Right ventricle myocardium inferior (tissue), 1 donor: ENCODE results near the gene SNTN. TPM values are rescaled to one million over a fixed set of nuclear protein-coding genes. Genes with fewer than 3 reads are reported as not detected.

Experiments
- ATAC-seq: fragments of 200-7000 bp; cut with Tn5 transposase; one replicate; pipeline ENCODE4 v1.9.1; 2020; ENCODE audit warnings: mild to moderate bottlenecking, moderate library complexity
- DNase-seq: peaks from one replicate; pipeline ENCODE4 v3.0.0; 2021; ENCODE audit errors: missing footprints
- intact Hi-C: fragments of 100-400 bp; cut with DNase I; formaldehyde crosslinking; loops from one replicate; pipeline ENCODE4 v1.11.0; 2022
- total RNA-seq: library from RNA; stranded (reverse); fragmentation: NEBNext Ultra II Directional; extraction: Animal tissue kit (Norgen Biotek cat#: 25700); gene quantifications from one replicate; pipeline ENCODE4 v1.2.1, GENCODE V29; 2021
- donor health status: DM: no; HTN: yes; CAD: no; lungs with severe emphysema.

Gene SNTN
- total RNA-seq, 1 donor from 2014 or later: not detected

GRCh38 chr3:63662011-63662410 lies 9.5 kb downstream of the SNTN start:
- no peak for DNase-seq
- ATAC-seq: no peak
- intact Hi-C loops: no loop called here

- ATAC-seq: no peak
- intact Hi-C loops: no loop called here
- no peak for DNase-seq
These were observed 10.0 kb downstream of the SNTN start for GRCh38 chr3:63662500-63662899.

GRCh38 chr3:63670544-63670943 lies 18.1 kb downstream of the SNTN start:
- intact Hi-C loops: no loop called here
- DNase-seq (no peak), ATAC-seq (no peak)

- no peak for ATAC-seq
- intact Hi-C loops: no loop called here
- no peak for DNase-seq
These were observed 20.6 kb downstream of the SNTN start for GRCh38 chr3:63673111-63673510.

- DNase-seq (no peak), ATAC-seq (no peak)
- intact Hi-C loops: no loop called here
These were observed 22.1 kb downstream of the SNTN start for GRCh38 chr3:63674586-63674985.

- ATAC-seq (no peak), DNase-seq (no peak)
- intact Hi-C loops: no loop called here
These were observed 26.7 kb downstream of the SNTN start for GRCh38 chr3:63679186-63679585.

GRCh38 chr3:63684081-63684480 lies 31.6 kb downstream of the SNTN start:
- DNase-seq (no peak), ATAC-seq (no peak)
- intact Hi-C loops: no loop called here

- intact Hi-C loops: no loop called here
- DNase-seq (no peak), ATAC-seq (no peak)
These were observed 32.9 kb downstream of the SNTN start for GRCh38 chr3:63685340-63685739.

- ATAC-seq: no peak
- intact Hi-C loops: no loop called here
These were observed 35.1 kb downstream of the SNTN start for GRCh38 chr3:63687278-63688225.

GRCh38 chr3:63689285-63689684 lies 36.8 kb downstream of the SNTN start:
- ATAC-seq (no peak), DNase-seq (no peak)
- intact Hi-C loops: no loop called here

More at GRCh38 chr3:63687278-63688225, 35.1 kb downstream of the SNTN start:
- DNase-seq: no peak

- intact Hi-C loops: no loop called here
- ATAC-seq: no peak
- no peak for DNase-seq
These were observed 40.9 kb downstream of the SNTN start for GRCh38 chr3:63693351-63693750.

- intact Hi-C loops: no loop called here
- ATAC-seq (no peak), DNase-seq (no peak)
These were observed 52.7 kb downstream of the SNTN start for GRCh38 chr3:63705092-63705645.

GRCh38 chr3:63706321-63707085 lies 54.0 kb downstream of the SNTN start:
- intact Hi-C loops: no loop called here
- peak; percentile 20 for ATAC-seq

GRCh38 chr3:63707731-63708130 lies 55.3 kb downstream of the SNTN start:
- no peak for DNase-seq

More at GRCh38 chr3:63706321-63707085, 54.0 kb downstream of the SNTN start:
- DNase-seq: no peak

GRCh38 chr3:63709576-63709975 lies 57.1 kb downstream of the SNTN start:
- ATAC-seq: no peak
- DNase-seq: no peak
- intact Hi-C loops: no loop called here

More at GRCh38 chr3:63707731-63708130, 55.3 kb downstream of the SNTN start:
- ATAC-seq: no peak
- intact Hi-C loops: no loop called here

Other genes with a start within 250 kb of the SNTN start
- not detected for gene C3orf49, start 166.6 kb downstream of the SNTN start, total RNA-seq
- gene THOC7, start 211.1 kb downstream of the SNTN start, total RNA-seq: 79.1 TPM
- gene ATXN7, start 211.2 kb downstream of the SNTN start, total RNA-seq: 9.3 TPM